Suprapubic skin (tissue), 4 donors: ENCODE data around the gene SLC25A20. TPM values are rescaled to one million over a fixed set of nuclear protein-coding genes. Genes with fewer than 3 reads are reported as not detected.

ENCODE experiments used
- DNase-seq, 2 donors: peaks; one replicate each; pipeline ENCODE4 v3.0.0-alpha.2; 2019; ENCODE audit warnings: low spot score in 2 of 2
- H3K27ac ChIP-seq: fragments of 200-600 bp; sonication (generic); one replicate; pipeline ENCODE4 v1.5.1; 2019
- H3K27me3 ChIP-seq: fragments of 200-600 bp; sonication (generic); one replicate; pipeline ENCODE4 v1.5.1; 2019
- H3K36me3 ChIP-seq: fragments of 200-600 bp; sonication (generic); one replicate; pipeline ENCODE4 v1.5.1; 2019
- H3K4me1 ChIP-seq: fragments of 200-600 bp; sonication (generic); one replicate; pipeline ENCODE4 v1.5.1; 2019
- H3K4me3 ChIP-seq: fragments of 200-600 bp; sonication (generic); one replicate; pipeline ENCODE4 v1.5.1; 2019; ENCODE audit warnings: mild to moderate bottlenecking
- H3K9me3 ChIP-seq: fragments of 200-600 bp; sonication (generic); one replicate; pipeline ENCODE4 v1.5.1; 2019
- EP300 ChIP-seq: sonication (generic); formaldehyde crosslinking; IDR thresholded peaks from one replicate; pipeline ENCODE4 v1.6.1; 2017; ENCODE audit warnings: antibody characterized with exemption
- POLR2A ChIP-seq, 2 donors: fragments of 450-650 bp; IDR thresholded peaks; one replicate each; pipeline ENCODE4 v1.6.1; 2017; ENCODE audit warnings: antibody characterized with exemption in 2 of 2, mild to moderate bottlenecking in 2 of 2, moderate library complexity in 2 of 2
- POLR2AphosphoS5 ChIP-seq, 3 donors: sonication (generic); formaldehyde crosslinking; IDR thresholded peaks; one replicate each; pipeline ENCODE4 v1.6.1; 2017; ENCODE audit warnings: antibody characterized with exemption in 3 of 3
- WGBS: methylation state at CpG from one replicate; pipeline ENCODE4 v1.1.5; 2018; 5-methylcytosine and 5-hydroxymethylcytosine counted together
- total RNA-seq, 4 donors: library from RNA; depleted of rRNA; stranded (reverse); fragments of >200 nt; gene quantifications; one replicate each; pipeline ENCODE4 v1.1.0, GENCODE V29; 2016
- TF ChIP-seq, protein P1 (sequence below), 2 donors: fragments of 200-600 bp in 1 of 2; fragments of 450-650 bp in 1 of 2; sonication (generic) in 1 of 2; IDR thresholded peaks; one replicate each; pipeline ENCODE4 v1.5.1; 2016 to 2019; ENCODE audit warnings: antibody characterized with exemption in 2 of 2, mild to moderate bottlenecking in 1 of 2, moderate library complexity in 1 of 2

The SLC25A20 gene
- total RNA-seq, 4 donors from 2014 or later, result 11.3 to 23.7 (median 17.9) TPM

DNA sequence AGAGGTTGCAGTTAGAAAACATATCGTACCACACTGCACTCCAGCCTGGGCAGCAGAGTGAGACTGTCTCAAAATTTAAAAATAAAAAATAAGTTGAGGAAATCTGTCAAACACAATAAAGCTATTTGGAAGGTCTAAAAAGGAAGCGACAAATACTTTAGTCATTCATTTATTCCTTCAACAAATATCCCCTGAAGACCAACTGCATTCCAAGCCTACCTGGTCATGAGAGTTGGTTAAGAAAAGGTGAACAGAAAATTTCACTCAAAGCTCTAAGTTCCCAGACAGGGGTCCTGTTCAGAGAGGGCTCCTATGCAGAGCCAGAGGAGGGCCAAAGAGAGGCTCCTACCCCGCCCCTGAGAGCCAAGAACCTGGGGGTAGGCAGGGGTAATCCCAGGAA lies 35.6 kb downstream of the SLC25A20 start:
- H3K4me3 ChIP-seq, result no peak overlapping the region
- TF ChIP-seq POLR2AphosphoS5 (IDR thresholded peaks at IDR 0.05) (no peak), POLR2A (IDR thresholded peaks at IDR 0.05) (no peak), EP300 (no peak)
- TF ChIP-seq, protein P1, sequence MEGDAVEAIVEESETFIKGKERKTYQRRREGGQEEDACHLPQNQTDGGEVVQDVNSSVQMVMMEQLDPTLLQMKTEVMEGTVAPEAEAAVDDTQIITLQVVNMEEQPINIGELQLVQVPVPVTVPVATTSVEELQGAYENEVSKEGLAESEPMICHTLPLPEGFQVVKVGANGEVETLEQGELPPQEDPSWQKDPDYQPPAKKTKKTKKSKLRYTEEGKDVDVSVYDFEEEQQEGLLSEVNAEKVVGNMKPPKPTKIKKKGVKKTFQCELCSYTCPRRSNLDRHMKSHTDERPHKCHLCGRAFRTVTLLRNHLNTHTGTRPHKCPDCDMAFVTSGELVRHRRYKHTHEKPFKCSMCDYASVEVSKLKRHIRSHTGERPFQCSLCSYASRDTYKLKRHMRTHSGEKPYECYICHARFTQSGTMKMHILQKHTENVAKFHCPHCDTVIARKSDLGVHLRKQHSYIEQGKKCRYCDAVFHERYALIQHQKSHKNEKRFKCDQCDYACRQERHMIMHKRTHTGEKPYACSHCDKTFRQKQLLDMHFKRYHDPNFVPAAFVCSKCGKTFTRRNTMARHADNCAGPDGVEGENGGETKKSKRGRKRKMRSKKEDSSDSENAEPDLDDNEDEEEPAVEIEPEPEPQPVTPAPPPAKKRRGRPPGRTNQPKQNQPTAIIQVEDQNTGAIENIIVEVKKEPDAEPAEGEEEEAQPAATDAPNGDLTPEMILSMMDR (IDR thresholded peaks at IDR 0.05), result no peak
- H3K27ac ChIP-seq, result no peak overlapping the region
- H3K9me3 ChIP-seq, result no peaks in the 10 kb centered on the region
- H3K36me3 ChIP-seq, result peaks cover 28% of the 10 kb centered on the region
- 96% methylated on average over 3 of the region's 3 CpGs for WGBS
- no peak for DNase-seq
- H3K27me3 ChIP-seq, result no peaks in the 10 kb centered on the region
- no peaks in the 10 kb centered on the region for H3K4me1 ChIP-seq

DNA sequence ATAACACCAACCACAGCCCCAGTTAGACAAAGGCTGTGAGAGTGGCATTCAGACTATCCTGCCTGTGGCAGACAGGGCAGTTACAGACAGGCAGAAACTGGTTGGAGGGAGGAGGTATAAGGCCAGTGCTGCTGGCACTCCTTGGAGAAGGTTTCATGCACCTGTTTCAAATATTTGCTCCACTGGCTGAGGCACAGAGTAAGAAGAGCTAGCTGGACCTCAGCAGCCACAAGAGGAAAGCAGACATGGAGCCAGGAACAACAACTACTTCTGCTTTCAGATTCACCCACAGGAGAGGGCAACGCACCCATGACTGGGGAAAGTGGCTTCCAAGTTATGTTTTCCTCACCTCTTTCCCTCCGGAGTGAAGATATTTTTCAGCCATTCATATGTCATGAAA lies 39.5 kb downstream of the SLC25A20 start:
- H3K4me3 ChIP-seq, result no peak overlapping the region
- no peaks in the 10 kb centered on the region for H3K27me3 ChIP-seq
- no peak for DNase-seq
- WGBS, result 96% methylated on average over 2 of the region's 2 CpGs
- TF ChIP-seq POLR2AphosphoS5 (IDR thresholded peaks at IDR 0.05), result no peak
- TF ChIP-seq, protein P1 (IDR thresholded peaks at IDR 0.05), result no peak
- no peak for TF ChIP-seq POLR2A (IDR thresholded peaks at IDR 0.05)
- TF ChIP-seq EP300, result no peak
- no peak overlapping the region for H3K27ac ChIP-seq
- no peaks in the 10 kb centered on the region for H3K9me3 ChIP-seq
- peaks cover 34% of the 10 kb centered on the region for H3K36me3 ChIP-seq
- no peaks in the 10 kb centered on the region for H3K4me1 ChIP-seq

DNA sequence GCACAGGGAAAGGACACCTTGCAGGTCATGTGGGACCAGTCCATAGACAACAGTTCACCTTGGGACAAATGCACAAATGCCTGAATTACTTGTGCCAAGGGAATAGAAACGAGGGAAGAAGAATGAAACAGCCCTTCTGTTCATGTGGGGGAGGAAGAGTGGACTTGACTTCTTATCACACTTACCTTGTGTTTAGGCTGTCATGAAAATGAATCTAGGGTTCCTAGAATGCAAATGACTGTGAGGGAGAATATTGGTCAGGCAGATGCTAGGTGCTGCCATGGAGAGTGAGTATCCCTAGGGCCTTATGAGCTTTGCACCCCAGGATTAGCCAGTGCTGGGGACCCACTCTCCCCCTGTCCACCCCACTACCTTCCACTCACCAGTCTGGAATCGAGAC lies 40.0 kb downstream of the SLC25A20 start:
- H3K36me3 ChIP-seq, result peaks cover 34% of the 10 kb centered on the region

DNA sequence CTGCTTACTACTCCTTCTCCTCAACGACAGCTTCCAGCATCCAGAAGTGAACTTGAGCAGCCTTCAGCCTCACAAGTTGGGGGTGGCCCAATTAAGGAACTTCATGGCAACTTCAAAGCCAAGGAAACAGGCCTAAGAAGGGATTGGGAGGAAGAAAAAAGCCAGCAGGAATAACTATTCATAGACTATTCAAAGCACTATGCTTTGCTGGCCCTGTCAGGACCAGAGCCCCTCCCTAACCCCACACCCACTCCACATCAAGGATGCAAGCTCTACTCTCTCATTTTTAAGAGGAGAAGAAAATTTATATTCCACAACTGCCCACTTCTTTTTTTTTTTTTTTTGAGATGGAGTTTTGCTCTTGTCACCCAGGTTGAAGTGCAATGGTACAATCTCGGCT lies 41.0 kb downstream of the SLC25A20 start:
- no peaks in the 10 kb centered on the region for H3K4me1 ChIP-seq
- 68% methylated on average over 2 of the region's 2 CpGs for WGBS
- H3K9me3 ChIP-seq, result no peaks in the 10 kb centered on the region
- DNase-seq, result no peak
- H3K27ac ChIP-seq, result no peak overlapping the region
- TF ChIP-seq POLR2AphosphoS5 (IDR thresholded peaks at IDR 0.05) (no peak), EP300 (no peak), POLR2A (IDR thresholded peaks at IDR 0.05) (no peak)
- TF ChIP-seq, protein P1 (IDR thresholded peaks at IDR 0.05), result no peak
- H3K36me3 ChIP-seq, result peaks cover 34% of the 10 kb centered on the region
- no peak overlapping the region for H3K4me3 ChIP-seq
- no peaks in the 10 kb centered on the region for H3K27me3 ChIP-seq

More for the DNA sequence above, 40.0 kb downstream of the SLC25A20 start:
- 83% methylated on average over 2 of the region's 2 CpGs for WGBS
- Histone ChIP-seq H3K27me3 (no peaks in the 10 kb centered on the region), H3K27ac (no peak overlapping the region), H3K4me1 (no peaks in the 10 kb centered on the region), H3K4me3 (no peak overlapping the region), H3K9me3 (no peaks in the 10 kb centered on the region)
- TF ChIP-seq, protein P1 (IDR thresholded peaks at IDR 0.05), result no peak
- TF ChIP-seq EP300 (no peak), POLR2A (IDR thresholded peaks at IDR 0.05) (no peak), POLR2AphosphoS5 (IDR thresholded peaks at IDR 0.05) (no peak)
- DNase-seq, result no peak

DNA sequence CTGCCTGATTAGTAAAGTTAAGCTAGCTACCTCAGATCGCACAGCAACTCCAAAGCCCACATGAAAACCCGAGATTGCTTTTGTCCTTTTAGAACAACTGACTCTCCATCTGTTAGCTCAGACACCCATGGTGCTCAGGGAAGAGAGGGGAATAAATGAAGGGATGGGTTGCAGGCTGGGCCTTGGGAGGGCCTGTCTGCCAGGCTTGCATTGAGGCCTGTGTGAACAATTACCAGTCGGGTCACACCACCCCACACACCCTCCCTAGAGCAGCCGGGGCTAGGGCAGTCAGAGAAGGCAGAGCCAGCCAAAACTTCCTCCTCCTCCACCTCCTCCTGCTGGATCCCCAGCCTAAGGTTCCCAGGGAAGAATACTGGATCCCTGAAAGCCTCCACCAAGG lies 42.2 kb downstream of the SLC25A20 start:
- peak in 1 of 2 donors; percentile 28 for DNase-seq
- H3K27ac ChIP-seq, result no peak overlapping the region
- 39% methylated on average over 4 of the region's 4 CpGs for WGBS

More for the DNA sequence above, 42.2 kb downstream of the SLC25A20 start:
- Histone ChIP-seq H3K9me3 (no peaks in the 10 kb centered on the region), H3K4me3 (no peak overlapping the region), H3K4me1 (no peaks in the 10 kb centered on the region), H3K36me3 (peaks cover 24% of the 10 kb centered on the region), H3K27me3 (no peaks in the 10 kb centered on the region)
- TF ChIP-seq, protein P1 (IDR thresholded peaks at IDR 0.05), result no peak
- no peak for TF ChIP-seq EP300
- no peak for TF ChIP-seq POLR2A (IDR thresholded peaks at IDR 0.05)
- TF ChIP-seq POLR2AphosphoS5 (IDR thresholded peaks at IDR 0.05), result no peak
